ENCODE results near the gene TCF3. TPM values are rescaled to one million over a fixed set of nuclear protein-coding genes. Genes with fewer than 3 reads are reported as not detected.

The TCF3 gene
- total RNA-seq, 1 experiment from 2014 or later = 304 TPM

DNA sequence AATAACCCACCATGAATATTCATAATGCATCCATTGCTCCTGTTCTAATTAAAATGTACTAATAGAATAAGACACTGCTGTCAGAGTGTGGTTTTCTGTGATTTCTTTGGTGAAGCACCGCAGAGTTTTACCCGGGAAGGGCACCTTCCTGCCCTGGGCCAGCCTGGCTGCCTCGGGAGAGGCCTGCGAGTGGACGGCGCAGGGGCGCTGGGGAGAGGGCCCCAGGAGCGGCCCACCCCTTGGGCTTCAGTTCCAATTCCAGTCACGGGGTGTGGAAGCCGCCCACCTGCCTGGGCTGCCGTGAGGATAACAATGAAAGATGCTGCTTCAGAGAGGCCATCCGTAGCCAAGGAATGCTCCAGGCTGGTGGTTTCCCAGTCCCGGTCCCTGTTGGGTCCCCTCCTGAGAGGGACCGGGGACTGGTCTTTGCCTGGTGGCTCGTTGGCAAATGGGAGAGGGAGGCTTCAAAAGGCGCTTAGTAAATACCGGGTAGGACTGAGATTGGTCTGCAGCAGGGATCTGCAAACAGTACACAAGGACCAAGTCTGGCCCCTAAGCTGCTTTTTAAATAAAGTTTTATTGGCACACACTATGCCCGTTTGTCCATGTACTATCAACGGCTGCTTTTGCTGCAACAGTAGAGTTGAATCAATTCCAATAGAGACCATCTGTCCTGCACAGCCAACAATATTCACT is 18.0 kb downstream of the TCF3 start:
- WGBS (ENCODE audit: extremely low coverage, insufficient read length, low lambda C conversion rate) = no CpG with 5 or more reads among the region's 19 CpGs
- Histone ChIP-seq H3K4me1 (ENCODE audit: insufficient read depth, low read length) (no peaks in the 10 kb centered on the region), H2BK20ac (ENCODE audit: low read depth, low read length, poor library complexity, severe bottlenecking) (no peak overlapping the region), H3K27me3 (ENCODE audit: insufficient read depth, low read length) (no peaks in the 10 kb centered on the region), H2BK15ac (ENCODE audit: low read depth, low read length) (no peak overlapping the region), H3K14ac (ENCODE audit: insufficient read depth, low read length) (no peak overlapping the region), H3K9me3 (ENCODE audit: control insufficient read depth, low read depth, low read length) (no peaks in the 10 kb centered on the region), H3K23me2 (ENCODE audit: insufficient read length, low read depth, low read length, poor library complexity, severe bottlenecking) (no peaks in the 10 kb centered on the region), H3T11ph (ENCODE audit: low read length) (no peak overlapping the region), H3K23ac (ENCODE audit: insufficient read length, low read depth, low read length) (no peak overlapping the region), H4K8ac (replicated peaks; ENCODE audit: insufficient read length, low read depth, low read length) (no peak overlapping the region), H2AK5ac (ENCODE audit: insufficient read length, low read length) (no peak overlapping the region), H3K4ac (ENCODE audit: low read depth, low read length) (no peak overlapping the region), H4K91ac (ENCODE audit: insufficient read length, low read depth, low read length) (no peak overlapping the region), H2AFZ (ENCODE audit: low read length) (no peak overlapping the region), H2BK120ac (ENCODE audit: low read depth, low read length, poor library complexity, severe bottlenecking) (no peak overlapping the region), H3K56ac (ENCODE audit: insufficient read length, low read depth, low read length) (no peak overlapping the region), H3K27ac (ENCODE audit: insufficient read length, low read depth, low read length) (no peak overlapping the region), H2BK12ac (ENCODE audit: insufficient read length, low read depth, low read length) (no peak overlapping the region), H3K79me1 (ENCODE audit: insufficient read depth, low read depth, low read length, poor library complexity, severe bottlenecking) (peaks cover 13% of the 10 kb centered on the region), H4K20me1 (ENCODE audit: control insufficient read depth, insufficient read depth, insufficient read length) (no peaks in the 10 kb centered on the region), H2BK5ac (ENCODE audit: insufficient read length, low read length) (no peak overlapping the region), H3K4me2 (ENCODE audit: insufficient read depth, insufficient read length, low read length) (no peak overlapping the region), H3K9ac (ENCODE audit: extremely low read depth, insufficient read length, low read length) (no peak overlapping the region), H3K79me2 (ENCODE audit: insufficient read depth, low read length) (peaks cover 2% of the 10 kb centered on the region; the same call in 1 of the 2 replicates), H3K18ac (ENCODE audit: insufficient read length, low read depth, low read length) (no peak overlapping the region), H4K5ac (ENCODE audit: insufficient read length, low read depth, low read length) (no peak overlapping the region)
- DNase-seq = no peak
- TF ChIP-seq, protein P1, sequence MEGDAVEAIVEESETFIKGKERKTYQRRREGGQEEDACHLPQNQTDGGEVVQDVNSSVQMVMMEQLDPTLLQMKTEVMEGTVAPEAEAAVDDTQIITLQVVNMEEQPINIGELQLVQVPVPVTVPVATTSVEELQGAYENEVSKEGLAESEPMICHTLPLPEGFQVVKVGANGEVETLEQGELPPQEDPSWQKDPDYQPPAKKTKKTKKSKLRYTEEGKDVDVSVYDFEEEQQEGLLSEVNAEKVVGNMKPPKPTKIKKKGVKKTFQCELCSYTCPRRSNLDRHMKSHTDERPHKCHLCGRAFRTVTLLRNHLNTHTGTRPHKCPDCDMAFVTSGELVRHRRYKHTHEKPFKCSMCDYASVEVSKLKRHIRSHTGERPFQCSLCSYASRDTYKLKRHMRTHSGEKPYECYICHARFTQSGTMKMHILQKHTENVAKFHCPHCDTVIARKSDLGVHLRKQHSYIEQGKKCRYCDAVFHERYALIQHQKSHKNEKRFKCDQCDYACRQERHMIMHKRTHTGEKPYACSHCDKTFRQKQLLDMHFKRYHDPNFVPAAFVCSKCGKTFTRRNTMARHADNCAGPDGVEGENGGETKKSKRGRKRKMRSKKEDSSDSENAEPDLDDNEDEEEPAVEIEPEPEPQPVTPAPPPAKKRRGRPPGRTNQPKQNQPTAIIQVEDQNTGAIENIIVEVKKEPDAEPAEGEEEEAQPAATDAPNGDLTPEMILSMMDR (conservative IDR thresholded peaks at IDR 0.05) = no peak
- Mint-ChIP-seq H3K27ac (no peak overlapping the region), H3K4me1 (no peaks in the 10 kb centered on the region), H3K27me3 (ENCODE audit: low read depth) (no peaks in the 10 kb centered on the region), H3K9me3 (peaks cover 0 to 3% of the 10 kb centered on the region in 2 experiments; a peak in 1 of 5 replicates), H3K4me3 (no peak overlapping the region), H3K36me3 (ENCODE audit: insufficient read depth in 1 of 3, low read depth in 3 of 3) (peaks cover 43 to 73% (median 68%) of the 10 kb centered on the region in 3 experiments)

Measured in H9 (cell line).